ENCODE measurements around the gene GLT1D1. TPM values are rescaled to one million over a fixed set of nuclear protein-coding genes. Genes with fewer than 3 reads are reported as not detected.

The GLT1D1 gene
- total RNA-seq, 4 donors from 2014 or later, result 1.0 to 4.9 (median 3.0) TPM

- Histone ChIP-seq H3K36me3 (no peaks in the 10 kb centered on the region), H3K27me3 (no peaks in the 10 kb centered on the region), H3K27ac (peak overlapping the region; percentile 86 to 98 (median 96)), H3K4me3 (peak overlapping the region; percentile 14 to 46 (median 39)), H3K9me3 (no peaks in the 10 kb centered on the region), H3K4me1 (peaks cover 95 to 98% of the 10 kb centered on the region in 2 donors)
- no peak for ATAC-seq
- in situ Hi-C loops (cut with MboI; ENCODE audit: low sequenced_read_pairs in 4 of 4) (no loop called here), intact Hi-C loops (cut with DNase I; ENCODE audit: low total_unique reads) (no loop called here)
- no peak for DNase-seq
- TF ChIP-seq CTCF (IDR thresholded peaks at IDR 0.05 in 4 of 5, conservative IDR thresholded peaks at IDR 0.05 in 1 of 5), result no peak
- no peak for TF ChIP-seq POLR2A (IDR thresholded peaks at IDR 0.05)
Measured at GRCh38 chr12:128816643-128816920, 36.7 kb upstream of the GLT1D1 start.

GRCh38 chr12:128817111-128818015, 35.9 kb upstream of the GLT1D1 start:
- Histone ChIP-seq H3K27me3 (no peaks in the 10 kb centered on the region), H3K9me3 (no peaks in the 10 kb centered on the region), H3K27ac (peak overlapping the region; percentile 86 to 98 (median 96)), H3K4me1 (peaks cover 94 to 98% of the 10 kb centered on the region in 2 donors), H3K36me3 (no peaks in the 10 kb centered on the region), H3K4me3 (peak overlapping the region; percentile 14 to 46 (median 39))
- no peak for TF ChIP-seq CTCF (IDR thresholded peaks at IDR 0.05 in 4 of 5, conservative IDR thresholded peaks at IDR 0.05 in 1 of 5)
- TF ChIP-seq POLR2A (IDR thresholded peaks at IDR 0.05), result peak; percentile 41 to 64
- intact Hi-C loops (cut with DNase I; ENCODE audit: low total_unique reads) (no loop called here), in situ Hi-C loops (cut with MboI; ENCODE audit: low sequenced_read_pairs in 4 of 4) (no loop called here)
- ATAC-seq, result peak; percentile 71 to 72
- peak; percentile 92 to 94 for DNase-seq

- H3K36me3 ChIP-seq, result no peaks in the 10 kb centered on the region
- in situ Hi-C loops (cut with MboI; ENCODE audit: low sequenced_read_pairs in 4 of 4), result no loop called here
- H3K9me3 ChIP-seq, result no peaks in the 10 kb centered on the region
- ATAC-seq (peak; percentile 17 to 22), DNase-seq (no peak)
- H3K4me3 ChIP-seq, result peak overlapping the region in 1 of 4 donors; percentile 3
- TF ChIP-seq POLR2A (IDR thresholded peaks at IDR 0.05) (no peak), CTCF (IDR thresholded peaks at IDR 0.05 in 4 of 5, conservative IDR thresholded peaks at IDR 0.05 in 1 of 5) (no peak)
- peak overlapping the region; percentile 86 to 98 (median 96) for H3K27ac ChIP-seq
- intact Hi-C loops (cut with DNase I; ENCODE audit: low total_unique reads), result no loop called here
- peaks cover 89 to 94% of the 10 kb centered on the region in 2 donors for H3K4me1 ChIP-seq
- H3K27me3 ChIP-seq, result no peaks in the 10 kb centered on the region
Measured at GRCh38 chr12:128818065-128819022, 34.9 kb upstream of the GLT1D1 start.

GRCh38 chr12:128819293-128820144, 33.8 kb upstream of the GLT1D1 start:
- ATAC-seq, result no peak
- peaks cover 80 to 84% of the 10 kb centered on the region in 2 donors for H3K4me1 ChIP-seq

More at GRCh38 chr12:128819293-128820144, 33.8 kb upstream of the GLT1D1 start:
- Histone ChIP-seq H3K9me3 (no peaks in the 10 kb centered on the region), H3K27ac (peak overlapping the region; percentile 86 to 98 (median 96)), H3K36me3 (no peaks in the 10 kb centered on the region), H3K27me3 (no peaks in the 10 kb centered on the region), H3K4me3 (peak overlapping the region in 3 of 4 donors; percentile 2 to 10 (median 5))
- DNase-seq, result peak in 1 of 2 donors; percentile 56
- intact Hi-C loops (cut with DNase I; ENCODE audit: low total_unique reads), result loop anchor here (5.0 kb wide), 1 partner anchor 32 kb away; no protein-coding TSS in a partner anchor
- TF ChIP-seq CTCF (IDR thresholded peaks at IDR 0.05 in 4 of 5, conservative IDR thresholded peaks at IDR 0.05 in 1 of 5) (no peak), POLR2A (IDR thresholded peaks at IDR 0.05) (peak; percentile 34 to 50)
- in situ Hi-C loops (cut with MboI; ENCODE audit: low sequenced_read_pairs in 4 of 4), result no loop called here

Measured in gastrocnemius medialis (tissue), 4 donors.